ENCODE data around the gene INPP5J. TPM values are rescaled to one million over a fixed set of nuclear protein-coding genes. Genes with fewer than 3 reads are reported as not detected.
"Not testable (repeated sequence)": the region's sequence is repeated elsewhere in the genome, so short reads cannot be mapped to it uniquely, and the experiment has no call there.

INPP5J gene
- polyA plus RNA-seq, 1 donor from 2014 or later = 3.7 TPM

GRCh38 chr22:31162015-31162765 is 39.4 kb downstream of the INPP5J start:
- no peak overlapping the region for H2AFZ ChIP-seq (ENCODE audit: low read depth, low read length)
- peak overlapping the region; percentile 89 for H3K4me3 ChIP-seq (ENCODE audit: low read length)
- peaks cover 20% of the 10 kb centered on the region for H3K79me2 ChIP-seq (replicated peaks; ENCODE audit: insufficient read depth, low read length)
- H4K20me1 ChIP-seq (ENCODE audit: insufficient read depth) = no peaks in the 10 kb centered on the region
- no peaks in the 10 kb centered on the region for H3K9me2 ChIP-seq (ENCODE audit: insufficient read depth, low read length)
- no peak overlapping the region for H3K27ac ChIP-seq (ENCODE audit: low read length)
- no peak overlapping the region for H3K9ac ChIP-seq (ENCODE audit: low read length)
- H3K4me2 ChIP-seq (ENCODE audit: low read length) = no peak overlapping the region
- no peaks in the 10 kb centered on the region for H3F3A ChIP-seq (ENCODE audit: insufficient read depth, low read length, poor library complexity, severe bottlenecking)
- TF ChIP-seq TAF1 (IDR thresholded peaks at IDR 0.05; ENCODE audit: low read depth) = no peak
- TF ChIP-seq REST (IDR thresholded peaks at IDR 0.05; ENCODE audit: borderline replicate concordance) = no peak
- TF ChIP-seq RAD21 (conservative IDR thresholded peaks at IDR 0.05) = no peak
- no peak for TF ChIP-seq EZH2 (IDR thresholded peaks at IDR 0.05; ENCODE audit: borderline replicate concordance, insufficient read depth, low read length, poor library complexity, severe bottlenecking)
- TF ChIP-seq SMC3 (conservative IDR thresholded peaks at IDR 0.05; ENCODE audit: poor library complexity) = no peak
- TF ChIP-seq POLR2AphosphoS5 (IDR thresholded peaks at IDR 0.05) = no peak
- no peak for TF ChIP-seq MXI1 (conservative IDR thresholded peaks at IDR 0.05; ENCODE audit: poor library complexity, severe bottlenecking)
- no peak for TF ChIP-seq EP300 (conservative IDR thresholded peaks at IDR 0.05; ENCODE audit: poor library complexity, severe bottlenecking)
- no peak for TF ChIP-seq CTCF (IDR thresholded peaks at IDR 0.05; ENCODE audit: poor library complexity, severe bottlenecking)
- no peaks in the 10 kb centered on the region for H3K36me3 ChIP-seq (ENCODE audit: insufficient read depth, low read length)
- H3K27me3 ChIP-seq (ENCODE audit: insufficient read depth, low read depth, low read length) = no peaks in the 10 kb centered on the region
- no peaks in the 10 kb centered on the region for H3K9me3 ChIP-seq (ENCODE audit: low read length)

- no peaks in the 10 kb centered on the region for H3K36me3 ChIP-seq (ENCODE audit: insufficient read depth, low read length)
- no peak overlapping the region for H3K27ac ChIP-seq (ENCODE audit: low read length)
- no peak for TF ChIP-seq EP300 (conservative IDR thresholded peaks at IDR 0.05; ENCODE audit: poor library complexity, severe bottlenecking)
- TF ChIP-seq TAF1 (IDR thresholded peaks at IDR 0.05; ENCODE audit: low read depth) = no peak
- no peak for TF ChIP-seq MXI1 (conservative IDR thresholded peaks at IDR 0.05; ENCODE audit: poor library complexity, severe bottlenecking)
- TF ChIP-seq POLR2AphosphoS5 (IDR thresholded peaks at IDR 0.05) = no peak
- no peak for TF ChIP-seq EZH2 (IDR thresholded peaks at IDR 0.05; ENCODE audit: borderline replicate concordance, insufficient read depth, low read length, poor library complexity, severe bottlenecking)
- no peak for TF ChIP-seq REST (IDR thresholded peaks at IDR 0.05; ENCODE audit: borderline replicate concordance)
- TF ChIP-seq CTCF (IDR thresholded peaks at IDR 0.05; ENCODE audit: poor library complexity, severe bottlenecking) = no peak
- no peak for TF ChIP-seq SMC3 (conservative IDR thresholded peaks at IDR 0.05; ENCODE audit: poor library complexity)
- TF ChIP-seq RAD21 (conservative IDR thresholded peaks at IDR 0.05) = no peak
- H3K9me2 ChIP-seq (ENCODE audit: insufficient read depth, low read length) = no peaks in the 10 kb centered on the region
- peaks cover 12% of the 10 kb centered on the region for H3K79me2 ChIP-seq (replicated peaks; ENCODE audit: insufficient read depth, low read length)
- H3F3A ChIP-seq (ENCODE audit: insufficient read depth, low read length, poor library complexity, severe bottlenecking) = no peaks in the 10 kb centered on the region
- H4K20me1 ChIP-seq (ENCODE audit: insufficient read depth) = no peaks in the 10 kb centered on the region
- no peaks in the 10 kb centered on the region for H3K9me3 ChIP-seq (ENCODE audit: low read length)
- no peak overlapping the region for H3K4me3 ChIP-seq (ENCODE audit: low read length)
- H3K9ac ChIP-seq (ENCODE audit: low read length) = no peak overlapping the region
- no peaks in the 10 kb centered on the region for H3K27me3 ChIP-seq (ENCODE audit: insufficient read depth, low read depth, low read length)
- H3K4me2 ChIP-seq (ENCODE audit: low read length) = no peak overlapping the region
- no peak overlapping the region for H2AFZ ChIP-seq (ENCODE audit: low read depth, low read length)
Observed at GRCh38 chr22:31170971-31171370, 48.2 kb downstream of the INPP5J start.

- H3F3A ChIP-seq (ENCODE audit: insufficient read depth, low read length, poor library complexity, severe bottlenecking); H3K4me2 ChIP-seq (ENCODE audit: low read length); H3K9me3 ChIP-seq (ENCODE audit: low read length); H3K9me2 ChIP-seq (ENCODE audit: insufficient read depth, low read length); H3K27me3 ChIP-seq (ENCODE audit: insufficient read depth, low read depth, low read length); H2AFZ ChIP-seq (ENCODE audit: low read depth, low read length); H3K27ac ChIP-seq (ENCODE audit: low read length); H3K9ac ChIP-seq (ENCODE audit: low read length); H3K4me3 ChIP-seq (ENCODE audit: low read length); H4K20me1 ChIP-seq (ENCODE audit: insufficient read depth); H3K36me3 ChIP-seq (ENCODE audit: insufficient read depth, low read length): not testable (repeated sequence)
- H3K79me2 ChIP-seq (replicated peaks; ENCODE audit: insufficient read depth, low read length) = peaks cover 12% of the 10 kb centered on the region
Observed at GRCh38 chr22:31171734-31172133, 49.0 kb downstream of the INPP5J start.
